Measurements from ENCODE around the gene ADO. TPM values are rescaled to one million over a fixed set of nuclear protein-coding genes. Genes with fewer than 3 reads are reported as not detected.

Gene ADO
- total and polyA plus RNA-seq, 2 of the 13 experiments (the other 11 are each of a cell fraction or from before 2014, with no cell fraction given), result 8.9 to 15.9 TPM

DNA sequence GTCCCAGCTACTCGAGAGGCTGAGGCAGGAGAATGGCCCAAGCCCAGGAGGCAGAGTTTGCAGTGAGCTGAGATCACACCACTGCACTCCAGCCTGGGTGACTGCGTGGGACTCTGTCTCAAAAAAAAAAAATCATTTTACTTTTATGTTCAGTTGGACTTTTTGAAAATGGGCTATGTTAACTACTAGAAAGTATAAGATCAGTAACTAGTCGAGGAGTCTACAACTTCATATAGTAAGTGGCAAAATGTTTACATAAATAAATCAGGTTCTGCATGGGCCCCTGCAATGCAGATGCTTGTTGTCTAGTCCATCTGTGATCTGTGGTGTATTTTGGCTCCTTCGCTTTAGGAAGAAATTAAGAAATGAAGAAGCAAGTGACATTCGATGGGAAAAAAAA, 12.3 kb upstream of the ADO start (continued):
- TF ChIP-seq ZNF720 (CRISPR knock-in tag; IDR thresholded peaks at IDR 0.05) (no peak), ZNF629 (CRISPR knock-in tag; conservative IDR thresholded peaks at IDR 0.05) (no peak), ATM (IDR thresholded peaks at IDR 0.05; ENCODE audit: borderline replicate concordance) (no peak), ZNF577 (CRISPR knock-in tag; IDR thresholded peaks at IDR 0.05; ENCODE audit: borderline replicate concordance, low read depth) (no peak), ZSCAN31 (CRISPR knock-in tag; IDR thresholded peaks at IDR 0.05; ENCODE audit: low read depth) (no peak)
- TF ChIP-seq, protein P1, sequence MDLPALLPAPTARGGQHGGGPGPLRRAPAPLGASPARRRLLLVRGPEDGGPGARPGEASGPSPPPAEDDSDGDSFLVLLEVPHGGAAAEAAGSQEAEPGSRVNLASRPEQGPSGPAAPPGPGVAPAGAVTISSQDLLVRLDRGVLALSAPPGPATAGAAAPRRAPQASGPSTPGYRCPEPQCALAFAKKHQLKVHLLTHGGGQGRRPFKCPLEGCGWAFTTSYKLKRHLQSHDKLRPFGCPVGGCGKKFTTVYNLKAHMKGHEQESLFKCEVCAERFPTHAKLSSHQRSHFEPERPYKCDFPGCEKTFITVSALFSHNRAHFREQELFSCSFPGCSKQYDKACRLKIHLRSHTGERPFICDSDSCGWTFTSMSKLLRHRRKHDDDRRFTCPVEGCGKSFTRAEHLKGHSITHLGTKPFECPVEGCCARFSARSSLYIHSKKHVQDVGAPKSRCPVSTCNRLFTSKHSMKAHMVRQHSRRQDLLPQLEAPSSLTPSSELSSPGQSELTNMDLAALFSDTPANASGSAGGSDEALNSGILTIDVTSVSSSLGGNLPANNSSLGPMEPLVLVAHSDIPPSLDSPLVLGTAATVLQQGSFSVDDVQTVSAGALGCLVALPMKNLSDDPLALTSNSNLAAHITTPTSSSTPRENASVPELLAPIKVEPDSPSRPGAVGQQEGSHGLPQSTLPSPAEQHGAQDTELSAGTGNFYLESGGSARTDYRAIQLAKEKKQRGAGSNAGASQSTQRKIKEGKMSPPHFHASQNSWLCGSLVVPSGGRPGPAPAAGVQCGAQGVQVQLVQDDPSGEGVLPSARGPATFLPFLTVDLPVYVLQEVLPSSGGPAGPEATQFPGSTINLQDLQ (CRISPR knock-in tag; IDR thresholded peaks at IDR 0.05), result no peak

DNA sequence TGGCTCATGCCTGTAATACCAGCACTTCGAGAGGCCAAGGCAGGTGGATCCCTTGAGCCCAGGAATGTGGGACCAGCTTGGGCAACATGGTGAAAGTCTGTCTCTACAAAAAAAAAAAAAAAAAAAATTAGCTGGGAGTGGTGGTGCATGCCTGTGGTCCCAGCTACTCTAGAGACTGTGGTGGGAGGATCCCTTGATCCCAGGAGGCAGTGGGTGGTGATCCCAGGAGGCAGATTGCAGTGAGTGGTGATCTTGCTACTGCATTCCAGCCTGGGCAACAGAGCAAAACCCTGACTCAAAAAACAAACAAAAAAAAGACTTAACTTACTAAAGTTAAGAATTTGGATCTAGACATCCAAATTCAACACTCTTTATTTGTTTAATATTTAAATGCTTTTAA, 10.2 kb upstream of the ADO start:
- Histone ChIP-seq H3K27me3 (ENCODE audit: control insufficient read depth in 1 of 2, insufficient read depth in 2 of 2, low read length in 2 of 2) (no peaks in the 10 kb centered on the region), H3K4me1 (ENCODE audit: insufficient read depth, low read length) (peaks cover 9% of the 10 kb centered on the region), H3K9me3 (ENCODE audit: low read length) (no peaks in the 10 kb centered on the region), H3K9ac (ENCODE audit: insufficient read depth, low read depth, low read length) (no peak overlapping the region), H3K27ac (ENCODE audit: extremely low read length, insufficient read depth, low read length) (no peak overlapping the region), H3K79me2 (ENCODE audit: insufficient read depth, low read length) (no peaks in the 10 kb centered on the region), H2AFZ (ENCODE audit: low read length) (no peak overlapping the region), H4K20me1 (ENCODE audit: insufficient read depth, low read length) (no peaks in the 10 kb centered on the region), H3K4me2 (ENCODE audit: low read depth, low read length) (no peak overlapping the region), H3K4me3 (replicated peaks in 1 of 3; ENCODE audit: insufficient read depth in 1 of 3, low read depth in 2 of 3, low read length in 3 of 3) (no peak overlapping the region), H3K36me3 (replicated peaks in 1 of 2; ENCODE audit: control insufficient read depth in 1 of 2, insufficient read depth in 2 of 2, low read length in 2 of 2) (no peaks in the 10 kb centered on the region)
- CTCF ChIA-PET (ENCODE audit: low intra/inter-chr PET ratio, low total read pairs), result no interaction called here
- 0% methylated on average over 1 of the region's 1 CpG for WGBS (ENCODE audit: low lambda C conversion rate)
- TF ChIP-seq GFI1 (CRISPR knock-in tag; IDR thresholded peaks at IDR 0.05; ENCODE audit: borderline replicate concordance), result no peak
- TF ChIP-seq ELF1 (CRISPR knock-in tag; IDR thresholded peaks at IDR 0.05), result no peak
- TF ChIP-seq PHB2 (IDR thresholded peaks at IDR 0.05; ENCODE audit: partially characterized antibody), result no peak
- TF ChIP-seq SETDB1 (CRISPR knock-in tag; IDR thresholded peaks at IDR 0.05; ENCODE audit: borderline replicate concordance), result no peak
- TF ChIP-seq, protein P2, sequence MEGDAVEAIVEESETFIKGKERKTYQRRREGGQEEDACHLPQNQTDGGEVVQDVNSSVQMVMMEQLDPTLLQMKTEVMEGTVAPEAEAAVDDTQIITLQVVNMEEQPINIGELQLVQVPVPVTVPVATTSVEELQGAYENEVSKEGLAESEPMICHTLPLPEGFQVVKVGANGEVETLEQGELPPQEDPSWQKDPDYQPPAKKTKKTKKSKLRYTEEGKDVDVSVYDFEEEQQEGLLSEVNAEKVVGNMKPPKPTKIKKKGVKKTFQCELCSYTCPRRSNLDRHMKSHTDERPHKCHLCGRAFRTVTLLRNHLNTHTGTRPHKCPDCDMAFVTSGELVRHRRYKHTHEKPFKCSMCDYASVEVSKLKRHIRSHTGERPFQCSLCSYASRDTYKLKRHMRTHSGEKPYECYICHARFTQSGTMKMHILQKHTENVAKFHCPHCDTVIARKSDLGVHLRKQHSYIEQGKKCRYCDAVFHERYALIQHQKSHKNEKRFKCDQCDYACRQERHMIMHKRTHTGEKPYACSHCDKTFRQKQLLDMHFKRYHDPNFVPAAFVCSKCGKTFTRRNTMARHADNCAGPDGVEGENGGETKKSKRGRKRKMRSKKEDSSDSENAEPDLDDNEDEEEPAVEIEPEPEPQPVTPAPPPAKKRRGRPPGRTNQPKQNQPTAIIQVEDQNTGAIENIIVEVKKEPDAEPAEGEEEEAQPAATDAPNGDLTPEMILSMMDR (CRISPR knock-in tag; IDR thresholded peaks at IDR 0.05), result no peak
- TF ChIP-seq XBP1 (CRISPR knock-in tag; IDR thresholded peaks at IDR 0.05), result no peak
- TF ChIP-seq ZFP1 (CRISPR knock-in tag; IDR thresholded peaks at IDR 0.05), result no peak
- TF ChIP-seq ZNF841 (CRISPR knock-in tag; IDR thresholded peaks at IDR 0.05; ENCODE audit: borderline replicate concordance), result no peak
- no peak for TF ChIP-seq CHD4 (IDR thresholded peaks at IDR 0.05; ENCODE audit: borderline replicate concordance, low read length)
- TF ChIP-seq, protein P3, sequence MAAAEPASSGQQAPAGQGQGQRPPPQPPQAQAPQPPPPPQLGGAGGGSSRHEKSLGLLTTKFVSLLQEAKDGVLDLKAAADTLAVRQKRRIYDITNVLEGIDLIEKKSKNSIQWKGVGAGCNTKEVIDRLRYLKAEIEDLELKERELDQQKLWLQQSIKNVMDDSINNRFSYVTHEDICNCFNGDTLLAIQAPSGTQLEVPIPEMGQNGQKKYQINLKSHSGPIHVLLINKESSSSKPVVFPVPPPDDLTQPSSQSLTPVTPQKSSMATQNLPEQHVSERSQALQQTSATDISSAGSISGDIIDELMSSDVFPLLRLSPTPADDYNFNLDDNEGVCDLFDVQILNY (CRISPR knock-in tag; conservative IDR thresholded peaks at IDR 0.05), result no peak
- no peak for TF ChIP-seq YY1 (IDR thresholded peaks at IDR 0.05; ENCODE audit: insufficient read depth, insufficient replicate concordance, low read depth, low read length)
- ATAC-seq (no peak), FAIRE-seq (no peak), DNase-seq (ENCODE audit: low spot score) (no peak)
- POLR2A ChIA-PET, result no interaction called here
- intact Hi-C loops (cut with micrococcal nuclease; ENCODE audit: unreplicated experiment), result no loop called here
- in situ Hi-C loops (cut with HindIII; ENCODE audit: extremely low pct_ligation_motif_present, low pct_unique_long_range_greater_than_20kb), result no loop called here
- no TSS peak for BruUV-seq (replicated peaks)
